BLaER1 (cell line): ENCODE results near the gene RNH1.

Experiments
- H3K27ac ChIP-seq: shearing (Covaris generic); formaldehyde crosslinking; 2 replicates; pipeline ENCODE4 v1.8.1; 2022
- H3K27me3 ChIP-seq: shearing (Covaris generic); formaldehyde crosslinking; 2 replicates; pipeline ENCODE4 v1.8.1; 2022
- H3K36me3 ChIP-seq: shearing (Covaris generic); formaldehyde crosslinking; 2 replicates; pipeline ENCODE4 v1.8.1; 2022
- H3K4me1 ChIP-seq: shearing (Covaris generic); formaldehyde crosslinking; 2 replicates; pipeline ENCODE4 v1.8.1; 2022
- H3K4me2 ChIP-seq: shearing (Covaris generic); formaldehyde crosslinking; 2 replicates; pipeline ENCODE4 v1.8.1; 2022
- H3K4me3 ChIP-seq: shearing (Covaris generic); formaldehyde crosslinking; 2 replicates; pipeline ENCODE4 v1.8.1; 2022
- H3K9ac ChIP-seq: shearing (Covaris generic); formaldehyde crosslinking; 2 replicates; pipeline ENCODE4 v1.8.1; 2022
- H3K9me3 ChIP-seq: shearing (Covaris generic); formaldehyde crosslinking; 2 replicates; pipeline ENCODE4 v1.8.1; 2022
- H4K20me1 ChIP-seq: shearing (Covaris generic); formaldehyde crosslinking; 2 replicates; pipeline ENCODE4 v1.8.1; 2022
- Cebpa-rat ChIP-seq: shearing (Covaris generic); IDR thresholded peaks from 2 replicates; pipeline ENCODE4 v1.8.1; 2022

The RNH1 gene

GRCh38 chr11:531919-532526 lies 25.0 kb upstream of the RNH1 start:
- Histone ChIP-seq H3K4me1 (peaks cover 28% of the 10 kb centered on the region), H3K9me3 (no peaks in the 10 kb centered on the region), H3K4me2 (no peak overlapping the region), H3K9ac (0 out of 2 replicates have a peak overlapping the region, but pooled peaks have one; percentile 2), H3K27me3 (no peaks in the 10 kb centered on the region), H3K4me3 (no peak overlapping the region), H3K36me3 (peaks cover 59% of the 10 kb centered on the region), H3K27ac (no peak overlapping the region), H4K20me1 (peaks cover 50% of the 10 kb centered on the region)
- TF ChIP-seq Cebpa-rat: no peak

DNA sequence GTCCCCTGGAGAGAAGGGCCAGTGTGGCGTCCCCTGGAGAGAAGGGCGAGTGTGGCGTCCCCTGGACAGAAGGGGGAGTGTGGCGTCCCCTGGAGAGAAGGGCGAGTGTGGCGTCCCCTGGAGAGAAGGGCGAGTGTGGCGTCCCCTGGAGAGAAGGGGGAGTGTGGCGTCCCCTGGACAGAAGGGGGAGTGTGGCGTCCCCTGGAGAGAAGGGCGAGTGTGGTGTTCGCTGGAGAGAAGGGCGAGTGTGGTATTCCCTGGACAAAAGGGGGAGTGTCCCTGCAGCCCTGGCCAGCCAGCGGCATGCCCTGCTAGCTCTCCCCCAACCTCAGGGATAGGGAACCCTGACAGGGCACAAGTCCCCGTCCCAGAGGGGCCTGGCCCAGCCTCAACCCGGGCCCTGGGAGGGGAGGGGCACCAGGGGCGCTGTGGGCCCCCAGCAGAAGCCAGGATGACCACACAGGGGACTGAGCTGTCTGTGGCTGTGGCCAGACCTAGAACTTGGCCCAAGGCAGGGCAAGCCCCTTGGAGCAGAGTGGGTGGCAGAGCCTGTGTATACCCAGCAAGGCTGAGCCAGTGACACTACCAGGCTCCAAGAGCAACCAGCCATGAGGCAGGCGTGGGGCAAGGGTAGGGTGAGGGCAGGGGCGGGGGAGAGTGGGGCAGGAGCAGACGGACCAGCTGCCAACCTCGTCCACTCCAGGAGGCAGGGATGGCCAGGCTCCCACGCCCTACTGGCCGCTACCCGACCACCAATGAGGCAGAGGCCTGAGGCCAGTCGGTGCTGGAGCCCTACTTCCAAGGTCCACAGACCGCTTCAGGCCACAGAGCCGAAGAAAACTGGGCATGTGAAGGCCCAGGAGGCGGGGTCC lies 24.2 kb upstream of the RNH1 start:
- Histone ChIP-seq H3K4me3 (no peak overlapping the region), H3K9ac (0 out of 2 replicates have a peak overlapping the region, but pooled peaks have one; percentile 2), H3K27ac (no peak overlapping the region), H4K20me1 (peaks cover 50% of the 10 kb centered on the region), H3K4me1 (peaks cover 20% of the 10 kb centered on the region), H3K36me3 (peaks cover 59% of the 10 kb centered on the region), H3K9me3 (no peaks in the 10 kb centered on the region), H3K4me2 (no peak overlapping the region), H3K27me3 (no peaks in the 10 kb centered on the region)
- TF ChIP-seq Cebpa-rat: no peak

- Histone ChIP-seq H3K4me3 (no peak overlapping the region), H3K4me2 (no peak overlapping the region), H3K9me3 (no peaks in the 10 kb centered on the region), H3K27ac (no peak overlapping the region), H4K20me1 (peaks cover 49% of the 10 kb centered on the region), H3K36me3 (peaks cover 59% of the 10 kb centered on the region), H3K9ac (no peak overlapping the region), H3K27me3 (no peaks in the 10 kb centered on the region), H3K4me1 (peaks cover 16% of the 10 kb centered on the region)
- no peak for TF ChIP-seq Cebpa-rat
Observed at GRCh38 chr11:529728-530411, 22.8 kb upstream of the RNH1 start.

DNA sequence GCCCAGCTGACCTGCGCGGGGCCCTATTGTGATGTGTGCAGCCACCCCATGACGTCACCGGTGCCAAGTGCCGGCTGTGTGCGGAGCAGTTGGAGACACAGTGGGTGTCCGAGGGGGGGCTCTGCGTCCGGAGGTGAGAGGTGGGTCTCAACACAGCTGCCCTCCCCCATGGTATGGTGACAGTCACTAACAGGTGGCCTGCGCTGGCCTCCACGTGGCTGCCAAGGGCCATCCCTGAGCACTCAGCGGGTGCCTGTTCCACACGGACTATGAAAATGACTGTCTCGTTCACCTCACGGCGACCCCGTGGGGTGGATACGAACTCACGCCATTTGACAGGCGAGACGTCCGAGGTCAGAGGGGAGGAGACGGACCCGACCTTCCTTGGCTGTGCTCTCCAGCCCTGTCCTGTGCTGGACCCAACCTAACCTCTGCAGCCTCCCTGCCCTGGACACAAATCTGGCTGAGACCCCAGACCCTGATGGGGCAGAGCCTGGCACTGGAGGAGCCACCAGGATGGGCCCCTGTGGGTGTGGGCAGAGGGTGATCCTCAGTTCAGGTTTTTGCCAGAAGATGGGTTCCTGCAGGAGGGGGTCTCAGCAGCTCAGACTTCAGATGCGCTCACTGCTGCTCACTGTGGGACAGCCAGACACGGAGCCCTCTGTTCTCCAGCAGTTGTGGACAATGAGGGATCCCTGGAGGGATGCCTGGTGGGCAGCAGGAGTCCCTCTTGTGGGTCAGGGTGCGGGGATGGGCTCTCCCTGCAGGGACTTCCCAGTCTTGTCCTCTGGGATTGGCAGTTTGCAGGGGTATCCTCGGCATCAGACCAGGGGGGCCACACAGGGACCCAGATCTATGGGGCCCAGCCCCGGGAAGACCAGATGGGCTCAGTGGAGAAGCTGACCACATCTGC lies 22.0 kb upstream of the RNH1 start:
- H4K20me1 ChIP-seq: peaks cover 41% of the 10 kb centered on the region
- no peak for TF ChIP-seq Cebpa-rat
- peaks cover 58% of the 10 kb centered on the region for H3K36me3 ChIP-seq
- no peak overlapping the region for H3K27ac ChIP-seq
- H3K27me3 ChIP-seq: no peaks in the 10 kb centered on the region
- H3K9me3 ChIP-seq: no peaks in the 10 kb centered on the region
- H3K4me1 ChIP-seq: peaks cover 11% of the 10 kb centered on the region
- no peak overlapping the region for H3K9ac ChIP-seq
- H3K4me2 ChIP-seq: no peak overlapping the region
- H3K4me3 ChIP-seq: no peak overlapping the region

GRCh38 chr11:528166-528814 lies 21.2 kb upstream of the RNH1 start:
- no peak for TF ChIP-seq Cebpa-rat
- Histone ChIP-seq H3K27me3 (no peaks in the 10 kb centered on the region), H3K9me3 (no peaks in the 10 kb centered on the region), H3K4me1 (peaks cover 3% of the 10 kb centered on the region), H4K20me1 (peaks cover 33% of the 10 kb centered on the region), H3K4me3 (no peak overlapping the region), H3K4me2 (no peak overlapping the region), H3K36me3 (peaks cover 50% of the 10 kb centered on the region), H3K9ac (no peak overlapping the region), H3K27ac (no peak overlapping the region)

- Histone ChIP-seq H3K9ac (no peak overlapping the region), H3K27me3 (no peaks in the 10 kb centered on the region), H3K9me3 (no peaks in the 10 kb centered on the region), H3K27ac (no peak overlapping the region), H3K4me1 (peaks cover 4% of the 10 kb centered on the region), H4K20me1 (peaks cover 12% of the 10 kb centered on the region), H3K36me3 (peaks cover 29% of the 10 kb centered on the region), H3K4me3 (no peak overlapping the region), H3K4me2 (no peak overlapping the region)
- no peak for TF ChIP-seq Cebpa-rat
Observed at GRCh38 chr11:526192-526591, 19.1 kb upstream of the RNH1 start.

- TF ChIP-seq Cebpa-rat: no peak
- Histone ChIP-seq H3K27me3 (no peaks in the 10 kb centered on the region), H3K27ac (no peak overlapping the region), H3K4me1 (peaks cover 15% of the 10 kb centered on the region), H4K20me1 (no peaks in the 10 kb centered on the region), H3K4me2 (0 out of 2 replicates have a peak overlapping the region, but pooled peaks have one; percentile 9), H3K9me3 (peaks cover 13% of the 10 kb centered on the region), H3K9ac (no peak overlapping the region), H3K36me3 (peaks cover 11% of the 10 kb centered on the region; the same call in 1 of the 2 replicates), H3K4me3 (no peak overlapping the region)
Observed at GRCh38 chr11:521177-521688, 14.2 kb upstream of the RNH1 start.

GRCh38 chr11:520428-521176 lies 13.6 kb upstream of the RNH1 start:
- Histone ChIP-seq H3K9me3 (peaks cover 16% of the 10 kb centered on the region), H4K20me1 (no peaks in the 10 kb centered on the region), H3K36me3 (peaks cover 14% of the 10 kb centered on the region; the same call in 1 of the 2 replicates), H3K27me3 (no peaks in the 10 kb centered on the region), H3K4me2 (0 out of 2 replicates have a peak overlapping the region, but pooled peaks have one; percentile 9), H3K4me3 (no peak overlapping the region), H3K9ac (no peak overlapping the region), H3K27ac (no peak overlapping the region), H3K4me1 (peaks cover 15% of the 10 kb centered on the region)
- no peak for TF ChIP-seq Cebpa-rat
